Measurements from ENCODE around the gene ZBTB2.
"Not testable (repeated sequence)": the region's sequence is repeated elsewhere in the genome, so short reads cannot be mapped to it uniquely, and the experiment has no call there.

Gene ZBTB2

GRCh38 chr6:151385177-151385576 lies 6.2 kb downstream of the ZBTB2 start:
- DNase-seq (ENCODE audit: low read depth in 2 of 2), result no peak
- H3K4me3 ChIP-seq (replicated peaks in 1 of 2; ENCODE audit: low read depth in 2 of 2, low read length in 2 of 2), result no peak overlapping the region
- TF ChIP-seq CTCF (IDR thresholded peaks at IDR 0.05; ENCODE audit: low read depth, low read length), result no peak

- no peak for TF ChIP-seq CTCF (IDR thresholded peaks at IDR 0.05; ENCODE audit: low read depth, low read length)
- DNase-seq (ENCODE audit: low read depth in 2 of 2), result no peak
- no peak overlapping the region for H3K4me3 ChIP-seq (replicated peaks in 1 of 2; ENCODE audit: low read depth in 2 of 2, low read length in 2 of 2)
These were observed 7.2 kb downstream of the ZBTB2 start for GRCh38 chr6:151384151-151384550.

- H3K4me3 ChIP-seq (replicated peaks in 1 of 2; ENCODE audit: low read depth in 2 of 2, low read length in 2 of 2); DNase-seq (ENCODE audit: low read depth in 2 of 2): not testable (repeated sequence)
These were observed 8.7 kb downstream of the ZBTB2 start for GRCh38 chr6:151382631-151383030.

GRCh38 chr6:151381722-151382121 lies 9.6 kb downstream of the ZBTB2 start:
- no peak overlapping the region for H3K4me3 ChIP-seq (replicated peaks in 1 of 2; ENCODE audit: low read depth in 2 of 2, low read length in 2 of 2)
- no peak for TF ChIP-seq CTCF (IDR thresholded peaks at IDR 0.05; ENCODE audit: low read depth, low read length)
- no peak for DNase-seq (ENCODE audit: low read depth in 2 of 2)

GRCh38 chr6:151380848-151381205 lies 10.5 kb downstream of the ZBTB2 start:
- no peak for DNase-seq (ENCODE audit: low read depth in 2 of 2)
- TF ChIP-seq CTCF (IDR thresholded peaks at IDR 0.05; ENCODE audit: low read depth, low read length), result no peak
- H3K4me3 ChIP-seq (replicated peaks in 1 of 2; ENCODE audit: low read depth in 2 of 2, low read length in 2 of 2), result no peak overlapping the region

- DNase-seq (ENCODE audit: low read depth in 2 of 2), result no peak
- TF ChIP-seq CTCF (IDR thresholded peaks at IDR 0.05; ENCODE audit: low read depth, low read length), result no peak
- H3K4me3 ChIP-seq (replicated peaks in 1 of 2; ENCODE audit: low read depth in 2 of 2, low read length in 2 of 2), result no peak overlapping the region
These were observed 11.2 kb downstream of the ZBTB2 start for GRCh38 chr6:151379933-151380847.

- no peak overlapping the region for H3K4me3 ChIP-seq (replicated peaks in 1 of 2; ENCODE audit: low read depth in 2 of 2, low read length in 2 of 2)
- no peak for TF ChIP-seq CTCF (IDR thresholded peaks at IDR 0.05; ENCODE audit: low read depth, low read length)
- DNase-seq (ENCODE audit: low read depth in 2 of 2), result no peak
These were observed 14.3 kb downstream of the ZBTB2 start for GRCh38 chr6:151377095-151377494.
